Lower leg skin (tissue), 4 donors: ENCODE data around the gene FRMD1. TPM values are rescaled to one million over a fixed set of nuclear protein-coding genes. Genes with fewer than 3 reads are reported as not detected.
"Not testable (repeated sequence)": the region's sequence is repeated elsewhere in the genome, so short reads cannot be mapped to it uniquely, and the experiment has no call there.

ENCODE experiments used
- DNase-seq, 2 donors: peaks; one replicate each; pipeline ENCODE4 v3.0.0-alpha.2; 2019; ENCODE audit warnings: low spot score in 2 of 2
- H3K4me3 ChIP-seq: fragments of 200-600 bp; sonication (generic); 2 replicates; pipeline ENCODE4 v1.5.1; 2017; ENCODE audit warnings: mild to moderate bottlenecking, low read depth; ENCODE audit not compliant: poor library complexity, severe bottlenecking
- CTCF ChIP-seq, 3 donors: fragments of 450-650 bp; IDR thresholded peaks; one replicate each; pipeline ENCODE4 v1.5.1; 2016; ENCODE audit warnings: antibody characterized with exemption in 3 of 3, mild to moderate bottlenecking in 3 of 3, moderate library complexity in 2 of 3
- POLR2A ChIP-seq, 2 donors: fragments of 450-650 bp; IDR thresholded peaks; one replicate each; pipeline ENCODE4 v1.6.1; 2016 to 2017; ENCODE audit warnings: antibody characterized with exemption in 2 of 2, mild to moderate bottlenecking in 1 of 2, moderate library complexity in 1 of 2
- WGBS, 2 donors: methylation state at CpG; one replicate each; pipeline ENCODE4 v1.1.5; 2018; 5-methylcytosine and 5-hydroxymethylcytosine counted together
- intact Hi-C: fragments of 100-400 bp; cut with DNase I; formaldehyde crosslinking; loops from one replicate; pipeline ENCODE4 v1.15.0; 2023; ENCODE audit warnings: low total_unique reads
- total RNA-seq, 4 donors: library from RNA; depleted of rRNA; stranded (reverse); fragments of >200 nt; gene quantifications; one replicate each; pipeline ENCODE4 v1.1.0, GENCODE V29; 2016

Gene FRMD1
- total RNA-seq, 4 donors from 2014 or later = 0.32 to 1.2 (median 0.72) TPM

DNA sequence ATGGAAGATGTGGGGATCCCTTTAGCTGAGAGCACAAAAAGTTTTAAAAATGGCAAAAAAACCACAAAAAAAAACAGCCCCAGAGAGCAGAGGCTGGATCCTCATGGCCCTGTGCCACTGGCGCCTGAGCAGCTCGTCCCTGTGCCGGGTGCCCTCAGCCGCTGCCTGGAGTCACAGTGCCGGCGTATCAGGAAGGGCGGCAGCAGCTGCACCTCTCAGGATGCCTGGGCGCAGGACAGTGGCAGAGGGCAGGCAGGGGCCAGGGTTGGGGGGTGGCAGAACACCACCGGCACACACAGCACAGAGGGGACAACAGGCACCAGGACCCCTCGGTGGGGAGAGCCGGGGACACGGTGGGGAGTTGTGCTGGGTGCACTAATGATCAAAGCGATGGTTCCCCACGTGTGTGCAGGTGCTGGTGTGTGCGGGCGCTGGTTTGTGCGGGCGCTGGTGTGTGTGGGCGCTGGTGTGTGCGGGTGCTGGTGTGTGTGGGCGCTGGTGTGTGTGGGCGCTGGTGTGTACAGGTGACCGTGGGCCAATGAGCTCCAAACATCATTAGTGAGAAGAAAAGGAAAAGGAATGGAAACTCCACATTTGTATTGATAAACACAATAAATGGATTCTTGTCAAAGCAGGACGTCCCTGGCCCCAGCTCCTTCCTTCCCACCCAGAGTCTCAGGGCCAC lies 1.5 kb upstream of the FRMD1 start:
- DNase-seq = no peak
- intact Hi-C loops = no loop called here
- H3K4me3 ChIP-seq = no peak overlapping the region
- TF ChIP-seq CTCF (IDR thresholded peaks at IDR 0.05) (no peak), POLR2A (IDR thresholded peaks at IDR 0.05) (no peak)
- 85 to 86% methylated on average over 24 of the region's 24 CpGs for WGBS, 2 donors

DNA sequence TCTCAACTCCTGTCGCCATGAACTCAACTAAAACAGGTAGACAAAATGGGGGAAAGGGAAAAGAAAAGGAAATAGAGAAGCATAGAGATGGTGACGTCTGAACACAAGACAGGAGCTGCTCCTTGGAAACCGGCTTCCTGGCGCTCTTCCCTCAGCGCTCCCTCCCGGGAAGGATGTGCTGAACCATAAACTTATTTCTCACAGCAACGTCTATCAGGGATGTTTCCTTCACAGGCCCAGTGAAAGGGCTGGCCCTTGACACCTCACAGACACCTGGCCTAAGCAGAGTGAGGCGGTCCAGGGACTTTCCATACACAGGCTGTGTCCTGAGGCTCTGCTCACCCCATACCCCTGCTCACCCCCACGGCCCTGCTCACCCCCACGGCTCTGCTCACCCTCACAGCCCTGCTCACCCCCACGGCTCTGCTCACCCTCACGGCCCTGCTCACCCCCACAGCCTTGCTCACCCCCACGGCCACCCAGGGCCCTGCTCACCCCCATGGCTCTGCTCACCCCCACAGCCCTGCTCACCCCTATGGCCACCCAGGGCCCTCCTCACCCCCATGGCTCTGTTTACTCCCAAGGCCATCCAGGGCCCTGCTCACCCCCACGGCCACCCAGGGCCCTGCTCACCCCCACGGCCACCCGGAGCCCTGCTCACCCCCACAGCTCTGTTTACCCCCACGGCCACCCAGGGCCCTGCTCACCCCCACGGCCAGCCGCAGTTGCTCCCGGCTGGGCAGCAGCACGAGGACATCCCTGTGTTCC lies 653 bp downstream of the FRMD1 start:
- DNase-seq = no peak
- no peak overlapping the region for H3K4me3 ChIP-seq
- 65 to 68% methylated on average over 20 to 21 of the region's 21 CpGs for WGBS, 2 donors
- intact Hi-C loops = no loop called here
- TF ChIP-seq POLR2A (IDR thresholded peaks at IDR 0.05) (no peak), CTCF (IDR thresholded peaks at IDR 0.05) (no peak)

DNA sequence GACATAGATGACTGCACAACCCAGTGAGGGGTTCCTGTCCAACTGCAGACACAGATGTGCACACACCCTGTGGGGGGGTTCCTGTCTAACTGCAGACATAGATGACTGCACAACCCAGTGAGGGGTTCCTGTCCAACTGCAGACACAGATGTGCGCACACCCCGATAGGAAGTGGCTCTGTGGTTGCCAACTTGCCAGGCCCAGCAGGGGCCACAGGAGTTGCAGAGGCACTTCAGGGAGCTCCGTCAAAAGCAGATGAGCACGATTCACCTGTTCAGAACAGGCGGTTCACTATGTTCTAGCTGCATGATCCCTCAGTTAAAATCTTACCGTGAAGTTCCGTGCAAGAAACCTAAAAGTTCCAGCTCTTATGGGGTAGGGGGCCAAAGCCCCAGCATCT lies 1.6 kb downstream of the FRMD1 start:
- 90 to 92% methylated on average over 7 of the region's 7 CpGs for WGBS, 2 donors
- H3K4me3 ChIP-seq, DNase-seq, intact Hi-C loops: not testable (repeated sequence)

GRCh38 chr6:168075787-168076202 lies 3.2 kb downstream of the FRMD1 start:
- no peak for DNase-seq
- WGBS, 2 donors = 90 to 92% methylated on average over 32 of the region's 34 CpGs
- no peak overlapping the region for H3K4me3 ChIP-seq
- TF ChIP-seq POLR2A (IDR thresholded peaks at IDR 0.05) (no peak), CTCF (IDR thresholded peaks at IDR 0.05) (no peak)
- intact Hi-C loops = no loop called here

- WGBS, 2 donors = 79 to 83% methylated on average over 12 to 13 of the region's 13 CpGs
- DNase-seq = no peak
- H3K4me3 ChIP-seq = no peak overlapping the region
- TF ChIP-seq CTCF (IDR thresholded peaks at IDR 0.05) = no peak
- no peak for TF ChIP-seq POLR2A (IDR thresholded peaks at IDR 0.05)
- intact Hi-C loops = no loop called here
Measured at GRCh38 chr6:168075216-168075615, 3.8 kb downstream of the FRMD1 start.

DNA sequence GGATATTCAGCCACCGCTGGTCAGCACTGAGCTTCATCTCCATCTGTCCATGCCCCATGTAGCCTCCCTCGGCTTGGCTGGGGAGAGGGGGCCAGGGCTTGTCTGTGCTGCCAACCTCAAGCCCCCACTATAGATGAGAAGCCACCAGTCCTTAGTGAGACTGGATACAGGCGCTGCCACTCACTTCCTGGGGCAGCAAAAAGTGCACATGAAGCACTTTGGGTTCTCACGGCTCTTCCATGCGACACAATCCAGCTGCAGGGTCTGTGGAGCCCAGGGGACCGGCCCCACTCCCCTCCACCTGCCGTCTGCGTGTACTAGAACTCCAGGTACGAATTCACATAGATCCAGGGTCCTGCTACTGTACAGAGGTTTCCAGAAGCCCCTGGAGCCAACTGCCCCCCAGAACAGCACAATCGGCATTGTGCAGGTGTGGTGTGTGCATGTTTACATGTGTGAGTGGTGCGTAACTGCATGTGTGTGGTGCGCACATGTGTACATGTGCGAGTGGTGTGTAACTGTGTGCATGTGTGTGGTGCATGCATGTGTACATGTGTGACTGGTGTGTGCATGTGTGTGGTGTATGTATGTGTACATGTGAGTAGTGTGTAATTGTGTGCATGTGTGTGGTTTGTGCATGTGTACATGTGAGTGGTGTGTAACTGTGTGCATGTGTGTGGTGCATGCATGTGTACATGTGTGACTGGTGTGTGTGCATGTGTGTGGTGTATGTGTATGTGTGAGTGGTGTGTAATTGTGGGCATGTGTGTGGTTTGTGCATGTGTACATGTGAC lies 4.9 kb downstream of the FRMD1 start:
- intact Hi-C loops = no loop called here
- 76 to 94% methylated on average over 8 to 11 of the region's 13 CpGs for WGBS, 2 donors
- TF ChIP-seq CTCF (IDR thresholded peaks at IDR 0.05) (no peak), POLR2A (IDR thresholded peaks at IDR 0.05) (no peak)
- no peak for DNase-seq
- H3K4me3 ChIP-seq = no peak overlapping the region
